SK-N-SH treated with all-trans-retinoic acid at 6 μM for 48 hours (cell line): ENCODE data around the gene CALU.

Experiments
- ATAC-seq: fragments of 200-7000 bp; cut with Tn5 transposase; 3 replicates; pipeline ENCODE4 v1.9.1; 2020; ENCODE audit warnings: mild to moderate bottlenecking, moderate library complexity
- ARNTL ChIP-seq: fragments of 450-650 bp; formaldehyde crosslinking; IDR thresholded peaks from 2 replicates; pipeline ENCODE4 v1.5.0; 2020; ENCODE audit warnings: low read depth, mild to moderate bottlenecking, moderate library complexity, borderline replicate concordance
- BACH2 ChIP-seq: fragments of 250-450 bp; sonication (Bioruptor Pico); IDR thresholded peaks from 2 replicates; pipeline ENCODE4 v1.9.0; 2021; ENCODE audit warnings: mild to moderate bottlenecking, borderline replicate concordance
- ESRRG ChIP-seq: fragments of 250-450 bp; sonication (Bioruptor Pico); IDR thresholded peaks from 2 replicates; pipeline ENCODE4 v1.6.1; 2021; ENCODE audit warnings: mild to moderate bottlenecking
- GLIS3 ChIP-seq: fragments of 250-450 bp; sonication (Bioruptor Pico); IDR thresholded peaks from 2 replicates; pipeline ENCODE4 v1.5.0; 2020; ENCODE audit warnings: mild to moderate bottlenecking, moderate library complexity
- ISL1 ChIP-seq: fragments of 250-450 bp; sonication (Bioruptor Pico); IDR thresholded peaks from 2 replicates; pipeline ENCODE4 v2.1.2; 2022; ENCODE audit warnings: mild to moderate bottlenecking, moderate library complexity
- PPARA ChIP-seq: fragments of 250-450 bp; sonication (Bioruptor Pico); IDR thresholded peaks from 2 replicates; pipeline ENCODE4 v1.5.0; 2020; ENCODE audit warnings: mild to moderate bottlenecking, borderline replicate concordance
- RARB ChIP-seq: fragments of 250-450 bp; sonication (Bioruptor Pico); IDR thresholded peaks from 2 replicates; pipeline ENCODE4 v1.8.0; 2021; ENCODE audit warnings: mild to moderate bottlenecking, moderate library complexity
- SNAI2 ChIP-seq: fragments of 250-450 bp; sonication (Bioruptor Pico); IDR thresholded peaks from 2 replicates; pipeline ENCODE4 v1.5.0; 2020; ENCODE audit warnings: mild to moderate bottlenecking, moderate library complexity
- TCF4 ChIP-seq: fragments of 250-450 bp; sonication (Bioruptor Pico); IDR thresholded peaks from 2 replicates; pipeline ENCODE4 v1.8.0; 2021; ENCODE audit warnings: mild to moderate bottlenecking, moderate library complexity, borderline replicate concordance
- TOX ChIP-seq: fragments of 250-450 bp; sonication (Bioruptor Pico); IDR thresholded peaks from 2 replicates; pipeline ENCODE4 v1.8.0; 2021; ENCODE audit warnings: mild to moderate bottlenecking, moderate library complexity, borderline replicate concordance
- ZC3H10 ChIP-seq: fragments of 250-450 bp; sonication (Bioruptor Pico); IDR thresholded peaks from 2 replicates; pipeline ENCODE4 v1.5.1; 2021; ENCODE audit warnings: mild to moderate bottlenecking, moderate library complexity
- ZFP3 ChIP-seq: fragments of 250-450 bp; sonication (Bioruptor Pico); IDR thresholded peaks from 2 replicates; pipeline ENCODE4 v1.5.0; 2020; ENCODE audit warnings: mild to moderate bottlenecking, moderate library complexity
- ZFP30 ChIP-seq: fragments of 450-650 bp; formaldehyde crosslinking; IDR thresholded peaks from 2 replicates; pipeline ENCODE4 v1.5.0; 2022; ENCODE audit warnings: mild to moderate bottlenecking, moderate library complexity
- ZNF565 ChIP-seq: fragments of 450-650 bp; formaldehyde crosslinking; conservative IDR thresholded peaks from 2 replicates; pipeline ENCODE4 v1.5.0; 2020; ENCODE audit warnings: low read depth, mild to moderate bottlenecking, moderate library complexity
- ZNF70 ChIP-seq: fragments of 450-650 bp; formaldehyde crosslinking; IDR thresholded peaks from 2 replicates; pipeline ENCODE4 v1.5.0; 2020; ENCODE audit warnings: mild to moderate bottlenecking, moderate library complexity
- ZNF8 ChIP-seq: fragments of 450-650 bp; formaldehyde crosslinking; IDR thresholded peaks from 2 replicates; pipeline ENCODE4 v1.5.0; 2020; ENCODE audit warnings: mild to moderate bottlenecking, moderate library complexity
- TF ChIP-seq, protein P1 (sequence below): fragments of 250-450 bp; sonication (Bioruptor Pico); IDR thresholded peaks from 2 replicates; pipeline ENCODE4 v1.5.0; 2020; ENCODE audit warnings: mild to moderate bottlenecking, moderate library complexity
- TF ChIP-seq, protein P2 (sequence below): fragments of 250-450 bp; sonication (Bioruptor Pico); IDR thresholded peaks from 2 replicates; pipeline ENCODE4 v1.8.0; 2020; ENCODE audit warnings: mild to moderate bottlenecking, moderate library complexity, borderline replicate concordance
- TF ChIP-seq, protein P3 (sequence below): fragments of 250-450 bp; sonication (Bioruptor Pico); IDR thresholded peaks from 2 replicates; pipeline ENCODE4 v1.5.1; 2020; ENCODE audit warnings: low read depth, mild to moderate bottlenecking, moderate library complexity
- TF ChIP-seq, protein P4 (sequence below): fragments of 250-450 bp; sonication (Bioruptor Pico); IDR thresholded peaks from 2 replicates; pipeline ENCODE4 v1.5.1; 2021; ENCODE audit warnings: mild to moderate bottlenecking, moderate library complexity

CALU gene

DNA sequence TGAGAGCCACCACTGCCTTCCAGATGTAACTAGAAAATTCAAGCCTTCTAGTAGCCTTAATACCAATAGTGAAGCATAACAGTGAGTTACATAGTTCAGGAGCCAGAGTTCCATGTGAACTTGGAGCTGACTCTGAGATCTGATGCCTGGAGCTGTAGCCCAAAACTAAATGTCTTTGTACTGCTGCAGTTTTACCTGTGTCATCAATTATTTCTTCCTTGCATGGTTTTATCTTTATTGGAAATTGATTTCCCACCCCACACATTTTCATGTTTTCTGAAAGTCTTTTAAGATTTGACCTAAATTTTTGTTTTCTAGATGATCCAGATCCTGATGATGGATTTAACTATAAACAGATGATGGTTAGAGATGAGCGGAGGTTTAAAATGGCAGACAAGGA is 19.4 kb downstream of the CALU start:
- no peak for TF ChIP-seq TCF4 (CRISPR knock-in tag)
- TF ChIP-seq, all 23 proteins: peak for 0
- ATAC-seq = no peak

DNA sequence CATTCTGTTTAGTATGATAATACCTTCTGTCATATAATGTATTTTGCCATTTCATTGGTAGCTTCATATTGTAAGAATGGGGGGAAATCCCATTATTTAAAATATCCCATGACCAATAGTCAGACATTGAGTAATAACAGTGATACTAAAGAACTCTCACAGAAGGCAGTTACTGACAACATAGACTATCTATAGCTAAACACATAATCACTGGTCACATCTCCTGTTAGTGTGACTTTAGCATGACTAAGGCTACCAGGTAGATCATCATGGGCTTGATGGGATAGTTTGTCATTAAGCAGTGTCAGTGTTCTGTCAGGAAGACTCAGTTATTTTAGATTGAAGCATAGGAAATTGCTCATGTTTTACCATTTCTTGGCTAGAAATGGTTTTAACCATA is 20.1 kb downstream of the CALU start:
- no peak for TF ChIP-seq ZC3H10 (CRISPR knock-in tag)
- no peak for TF ChIP-seq GLIS3
- no peak for TF ChIP-seq SNAI2
- TF ChIP-seq ZFP30 (CRISPR knock-in tag) = no peak
- TF ChIP-seq, all 23 proteins: peak for 0
- ATAC-seq = no peak

DNA sequence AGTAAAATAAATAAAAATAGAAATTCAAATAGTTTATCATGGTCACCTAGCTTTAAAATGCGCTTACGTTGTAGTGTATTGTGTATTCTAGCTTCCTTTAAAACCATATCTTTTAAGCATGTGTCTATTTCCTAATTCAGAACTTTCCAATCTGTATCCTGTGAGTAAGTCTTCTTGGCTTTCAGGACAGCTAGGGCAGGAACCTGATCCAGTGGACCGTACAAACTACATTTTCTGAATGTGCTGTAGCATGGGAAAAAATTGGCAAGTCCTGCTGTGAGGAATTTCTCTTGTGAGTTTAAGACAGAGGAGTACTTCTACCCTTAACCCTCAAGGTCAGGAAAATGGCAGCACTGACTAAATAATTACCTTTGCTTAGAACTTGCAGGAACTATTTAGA is 24.4 kb downstream of the CALU start:
- TF ChIP-seq TCF4 (CRISPR knock-in tag) (no peak), ZNF565 (CRISPR knock-in tag) (no peak), TOX (no peak), BACH2 (CRISPR knock-in tag) (no peak)
- TF ChIP-seq, protein P1, sequence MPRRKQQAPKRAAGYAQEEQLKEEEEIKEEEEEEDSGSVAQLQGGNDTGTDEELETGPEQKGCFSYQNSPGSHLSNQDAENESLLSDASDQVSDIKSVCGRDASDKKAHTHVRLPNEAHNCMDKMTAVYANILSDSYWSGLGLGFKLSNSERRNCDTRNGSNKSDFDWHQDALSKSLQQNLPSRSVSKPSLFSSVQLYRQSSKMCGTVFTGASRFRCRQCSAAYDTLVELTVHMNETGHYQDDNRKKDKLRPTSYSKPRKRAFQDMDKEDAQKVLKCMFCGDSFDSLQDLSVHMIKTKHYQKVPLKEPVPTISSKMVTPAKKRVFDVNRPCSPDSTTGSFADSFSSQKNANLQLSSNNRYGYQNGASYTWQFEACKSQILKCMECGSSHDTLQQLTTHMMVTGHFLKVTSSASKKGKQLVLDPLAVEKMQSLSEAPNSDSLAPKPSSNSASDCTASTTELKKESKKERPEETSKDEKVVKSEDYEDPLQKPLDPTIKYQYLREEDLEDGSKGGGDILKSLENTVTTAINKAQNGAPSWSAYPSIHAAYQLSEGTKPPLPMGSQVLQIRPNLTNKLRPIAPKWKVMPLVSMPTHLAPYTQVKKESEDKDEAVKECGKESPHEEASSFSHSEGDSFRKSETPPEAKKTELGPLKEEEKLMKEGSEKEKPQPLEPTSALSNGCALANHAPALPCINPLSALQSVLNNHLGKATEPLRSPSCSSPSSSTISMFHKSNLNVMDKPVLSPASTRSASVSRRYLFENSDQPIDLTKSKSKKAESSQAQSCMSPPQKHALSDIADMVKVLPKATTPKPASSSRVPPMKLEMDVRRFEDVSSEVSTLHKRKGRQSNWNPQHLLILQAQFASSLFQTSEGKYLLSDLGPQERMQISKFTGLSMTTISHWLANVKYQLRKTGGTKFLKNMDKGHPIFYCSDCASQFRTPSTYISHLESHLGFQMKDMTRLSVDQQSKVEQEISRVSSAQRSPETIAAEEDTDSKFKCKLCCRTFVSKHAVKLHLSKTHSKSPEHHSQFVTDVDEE (CRISPR knock-in tag) = no peak
- TF ChIP-seq, protein P2, sequence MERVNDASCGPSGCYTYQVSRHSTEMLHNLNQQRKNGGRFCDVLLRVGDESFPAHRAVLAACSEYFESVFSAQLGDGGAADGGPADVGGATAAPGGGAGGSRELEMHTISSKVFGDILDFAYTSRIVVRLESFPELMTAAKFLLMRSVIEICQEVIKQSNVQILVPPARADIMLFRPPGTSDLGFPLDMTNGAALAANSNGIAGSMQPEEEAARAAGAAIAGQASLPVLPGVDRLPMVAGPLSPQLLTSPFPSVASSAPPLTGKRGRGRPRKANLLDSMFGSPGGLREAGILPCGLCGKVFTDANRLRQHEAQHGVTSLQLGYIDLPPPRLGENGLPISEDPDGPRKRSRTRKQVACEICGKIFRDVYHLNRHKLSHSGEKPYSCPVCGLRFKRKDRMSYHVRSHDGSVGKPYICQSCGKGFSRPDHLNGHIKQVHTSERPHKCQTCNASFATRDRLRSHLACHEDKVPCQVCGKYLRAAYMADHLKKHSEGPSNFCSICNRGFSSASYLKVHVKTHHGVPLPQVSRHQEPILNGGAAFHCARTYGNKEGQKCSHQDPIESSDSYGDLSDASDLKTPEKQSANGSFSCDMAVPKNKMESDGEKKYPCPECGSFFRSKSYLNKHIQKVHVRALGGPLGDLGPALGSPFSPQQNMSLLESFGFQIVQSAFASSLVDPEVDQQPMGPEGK (CRISPR knock-in tag) = no peak
- TF ChIP-seq, all 23 proteins: peak for 0
- no peak for ATAC-seq

DNA sequence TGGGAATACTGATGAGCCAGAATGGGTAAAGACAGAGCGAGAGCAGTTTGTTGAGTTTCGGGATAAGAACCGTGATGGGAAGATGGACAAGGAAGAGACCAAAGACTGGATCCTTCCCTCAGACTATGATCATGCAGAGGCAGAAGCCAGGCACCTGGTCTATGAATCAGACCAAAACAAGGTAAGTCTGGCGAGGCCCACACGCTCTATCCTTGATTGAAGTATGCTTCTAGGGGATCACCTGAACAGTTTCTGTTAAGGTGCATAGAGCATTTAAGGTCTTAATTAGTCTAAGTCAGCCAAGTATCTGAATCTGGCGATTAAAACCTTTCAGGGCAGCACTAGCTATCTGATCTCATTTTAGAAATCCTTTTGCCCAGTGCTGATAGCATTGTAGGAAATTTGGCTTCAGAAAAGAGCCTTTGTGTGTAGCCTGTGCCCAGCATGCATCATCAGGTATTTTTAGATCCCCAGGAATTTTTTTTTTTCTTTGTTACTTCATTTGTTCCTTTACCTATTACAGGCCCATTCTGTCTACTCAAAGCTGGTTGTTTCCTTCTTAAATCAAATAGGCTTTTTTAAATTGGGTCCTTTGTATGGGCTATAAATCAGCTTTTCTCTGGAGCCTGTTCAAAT is 28.4 kb downstream of the CALU start:
- ATAC-seq = no peak
- TF ChIP-seq ZFP3 (CRISPR knock-in tag) (no peak), ESRRG (CRISPR knock-in tag) (no peak), ZNF70 (CRISPR knock-in tag) (no peak), SNAI2 (no peak), ISL1 (CRISPR knock-in tag) (no peak), TOX (no peak), ARNTL (CRISPR knock-in tag) (no peak), RARB (no peak), TCF4 (CRISPR knock-in tag) (no peak), ZC3H10 (CRISPR knock-in tag) (no peak), BACH2 (CRISPR knock-in tag) (no peak), ZNF565 (CRISPR knock-in tag) (no peak), ZNF8 (no peak), PPARA (no peak), ZFP30 (CRISPR knock-in tag) (no peak)
- TF ChIP-seq, protein P3, sequence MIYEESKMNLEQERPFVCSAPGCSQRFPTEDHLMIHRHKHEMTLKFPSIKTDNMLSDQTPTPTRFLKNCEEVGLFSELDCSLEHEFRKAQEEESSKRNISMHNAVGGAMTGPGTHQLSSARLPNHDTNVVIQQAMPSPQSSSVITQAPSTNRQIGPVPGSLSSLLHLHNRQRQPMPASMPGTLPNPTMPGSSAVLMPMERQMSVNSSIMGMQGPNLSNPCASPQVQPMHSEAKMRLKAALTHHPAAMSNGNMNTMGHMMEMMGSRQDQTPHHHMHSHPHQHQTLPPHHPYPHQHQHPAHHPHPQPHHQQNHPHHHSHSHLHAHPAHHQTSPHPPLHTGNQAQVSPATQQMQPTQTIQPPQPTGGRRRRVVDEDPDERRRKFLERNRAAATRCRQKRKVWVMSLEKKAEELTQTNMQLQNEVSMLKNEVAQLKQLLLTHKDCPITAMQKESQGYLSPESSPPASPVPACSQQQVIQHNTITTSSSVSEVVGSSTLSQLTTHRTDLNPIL (CRISPR knock-in tag) = no peak
- TF ChIP-seq, protein P1 (CRISPR knock-in tag) = no peak
- TF ChIP-seq, protein P2 (CRISPR knock-in tag) = no peak
- TF ChIP-seq, protein P4, sequence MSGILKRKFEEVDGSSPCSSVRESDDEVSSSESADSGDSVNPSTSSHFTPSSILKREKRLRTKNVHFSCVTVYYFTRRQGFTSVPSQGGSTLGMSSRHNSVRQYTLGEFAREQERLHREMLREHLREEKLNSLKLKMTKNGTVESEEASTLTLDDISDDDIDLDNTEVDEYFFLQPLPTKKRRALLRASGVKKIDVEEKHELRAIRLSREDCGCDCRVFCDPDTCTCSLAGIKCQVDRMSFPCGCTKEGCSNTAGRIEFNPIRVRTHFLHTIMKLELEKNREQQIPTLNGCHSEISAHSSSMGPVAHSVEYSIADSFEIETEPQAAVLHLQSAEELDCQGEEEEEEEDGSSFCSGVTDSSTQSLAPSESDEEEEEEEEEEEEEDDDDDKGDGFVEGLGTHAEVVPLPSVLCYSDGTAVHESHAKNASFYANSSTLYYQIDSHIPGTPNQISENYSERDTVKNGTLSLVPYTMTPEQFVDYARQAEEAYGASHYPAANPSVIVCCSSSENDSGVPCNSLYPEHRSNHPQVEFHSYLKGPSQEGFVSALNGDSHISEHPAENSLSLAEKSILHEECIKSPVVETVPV (CRISPR knock-in tag) = no peak
